Measurements from ENCODE around the gene FRMD4A.
"Not testable (repeated sequence)": the region's sequence is repeated elsewhere in the genome, so short reads cannot be mapped to it uniquely, and the experiment has no call there.

Gene FRMD4A

DNA sequence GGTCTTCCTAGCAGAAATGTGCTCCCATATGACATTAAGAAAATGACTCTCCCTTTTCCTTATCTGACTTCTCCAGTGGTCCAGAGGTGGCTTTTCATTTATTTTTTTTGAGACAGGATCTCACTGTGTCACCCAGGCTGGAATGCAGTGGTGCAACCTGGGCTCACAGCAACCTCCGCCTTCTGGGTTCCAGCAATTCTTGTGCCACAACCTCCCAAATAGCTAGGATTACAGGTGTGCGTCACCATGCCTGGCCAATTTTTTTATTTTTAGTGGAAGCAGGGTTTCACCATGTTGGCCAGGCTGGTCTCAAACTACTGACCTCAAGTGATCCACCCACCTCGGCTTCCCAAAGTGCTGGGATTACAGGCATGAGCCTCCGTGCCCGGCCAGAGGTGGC, 563.6 kb downstream of the FRMD4A start:
- not testable (repeated sequence) for DNase-seq

- no peak for DNase-seq
Measured at GRCh38 chr10:13765641-13766341, 564.9 kb downstream of the FRMD4A start.

GRCh38 chr10:13761490-13762091, 569.1 kb downstream of the FRMD4A start:
- no peak for DNase-seq

DNA sequence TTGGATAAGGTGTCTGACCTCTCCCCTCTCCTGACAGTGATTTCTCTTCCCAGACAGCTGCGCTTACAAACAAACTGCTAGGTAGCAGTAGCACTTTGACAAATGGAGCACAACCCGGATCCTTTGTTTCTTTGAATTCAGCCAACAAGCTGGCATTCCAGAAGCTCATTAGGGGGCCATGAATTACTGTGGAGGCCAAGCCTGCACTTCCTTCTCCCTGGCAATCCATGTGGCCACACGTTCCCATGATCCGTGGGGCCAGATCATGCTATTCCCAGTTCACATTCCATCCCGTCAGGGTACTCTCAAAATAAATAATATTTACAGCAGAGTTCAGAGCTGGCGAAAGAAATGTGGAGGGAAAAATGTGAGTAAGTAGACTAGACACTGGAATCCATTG, 571.6 kb downstream of the FRMD4A start:
- DNase-seq, result no peak

GRCh38 chr10:13758756-13759155, 572.0 kb downstream of the FRMD4A start:
- DNase-seq, result no peak

- DNase-seq, result no peak
Measured at GRCh38 chr10:13758312-13758711, 572.4 kb downstream of the FRMD4A start.

GRCh38 chr10:13754277-13754676, 576.4 kb downstream of the FRMD4A start:
- no peak for DNase-seq

GRCh38 chr10:13751191-13751764, 579.4 kb downstream of the FRMD4A start:
- no peak for DNase-seq

GRCh38 chr10:13750299-13751190, 580.2 kb downstream of the FRMD4A start:
- DNase-seq, result no peak

- DNase-seq, result no peak
Measured at GRCh38 chr10:13745271-13745670, 585.5 kb downstream of the FRMD4A start.

GRCh38 chr10:13743963-13744362, 586.8 kb downstream of the FRMD4A start:
- DNase-seq, result no peak

- no peak for DNase-seq
Measured at GRCh38 chr10:13743101-13743693, 587.5 kb downstream of the FRMD4A start.

GRCh38 chr10:13741438-13741837, 589.3 kb downstream of the FRMD4A start:
- no peak for DNase-seq

- no peak for DNase-seq
Measured at GRCh38 chr10:13740461-13740860, 590.3 kb downstream of the FRMD4A start.

GRCh38 chr10:13739183-13739582, 591.5 kb downstream of the FRMD4A start:
- no peak for DNase-seq

DNA sequence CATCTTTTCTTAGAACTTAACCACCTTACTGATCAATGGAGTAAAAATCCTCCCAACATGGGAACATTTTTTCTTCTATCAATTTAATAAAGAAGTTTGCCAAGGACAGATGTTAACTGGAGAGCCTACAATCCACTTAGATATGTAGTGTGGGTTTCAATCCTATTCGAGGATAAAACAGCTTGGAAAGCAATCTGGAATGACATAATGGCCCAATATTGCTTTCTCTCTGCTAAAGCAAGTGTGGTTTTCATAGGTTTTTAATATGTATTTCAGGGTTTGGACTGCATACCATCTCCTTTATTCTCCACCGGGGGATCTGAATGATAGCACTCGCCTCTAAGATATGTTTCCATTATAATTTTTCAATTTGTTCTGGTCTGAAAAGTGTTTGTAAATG, 594.2 kb downstream of the FRMD4A start:
- no peak for DNase-seq

- DNase-seq, result no peak
Measured at GRCh38 chr10:13734151-13734550, 596.6 kb downstream of the FRMD4A start.

DNA sequence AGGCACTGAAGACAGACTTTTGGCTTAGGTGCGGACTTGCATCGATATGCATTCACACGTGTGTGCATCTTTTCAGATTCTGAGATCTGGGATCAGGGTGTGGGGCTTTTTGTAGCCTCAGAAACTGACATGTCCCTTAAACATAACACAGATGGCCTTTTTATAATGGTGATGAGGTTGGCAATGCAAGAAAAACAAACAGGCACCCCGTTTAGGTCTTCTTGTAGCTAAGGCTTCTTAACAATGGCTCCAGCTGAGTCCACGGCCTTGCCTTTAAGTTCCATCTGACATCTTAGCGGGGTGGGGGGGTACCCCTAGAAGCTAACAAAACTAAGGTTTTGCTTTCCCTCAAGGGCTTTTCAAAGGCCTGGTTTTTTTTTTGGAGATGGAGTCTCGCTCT, 597.7 kb downstream of the FRMD4A start:
- no peak for DNase-seq

DNA sequence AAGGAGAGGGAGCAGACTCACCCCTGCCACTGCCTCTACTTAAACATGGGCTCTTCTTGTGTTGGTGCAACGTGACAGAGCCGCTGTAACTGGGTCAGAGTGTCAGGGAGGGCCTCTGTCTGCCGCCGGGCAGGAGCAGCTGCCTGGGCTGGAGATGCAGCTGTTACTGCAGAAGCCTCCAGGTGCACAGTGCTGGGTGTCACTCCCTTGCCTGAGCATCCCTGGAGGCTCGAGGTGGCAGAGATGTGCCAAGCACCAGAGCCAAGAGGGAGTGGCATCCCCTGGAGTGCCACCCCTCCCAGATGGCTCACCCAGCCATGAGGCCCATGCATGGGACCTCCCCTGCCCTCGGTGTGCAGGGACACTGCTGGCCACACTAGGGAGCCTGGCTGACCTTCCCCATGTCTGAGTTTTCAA, 598.3 kb downstream of the FRMD4A start:
- no peak for DNase-seq

DNA sequence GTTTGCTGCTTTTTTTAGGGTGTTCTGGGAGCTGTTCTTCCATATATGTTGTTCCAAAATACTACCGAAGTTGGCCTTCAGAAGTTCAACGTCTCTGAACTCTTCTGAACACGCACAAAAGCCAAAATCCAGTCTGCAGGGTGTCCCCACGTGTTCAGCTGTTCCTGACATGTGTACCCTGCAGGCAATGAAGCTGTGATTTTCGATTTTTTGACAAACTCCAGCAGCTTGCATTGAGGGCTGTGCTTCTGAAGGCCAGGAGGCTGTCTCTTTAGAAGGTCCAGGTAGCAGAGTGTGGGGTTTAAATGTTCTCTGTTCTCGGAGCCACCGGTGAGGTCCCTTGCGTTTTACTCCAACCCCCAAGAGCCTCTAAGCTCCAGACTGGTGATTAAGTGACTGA, 598.9 kb downstream of the FRMD4A start:
- DNase-seq, result no peak

GRCh38 chr10:13730956-13731355, 599.8 kb downstream of the FRMD4A start:
- DNase-seq, result no peak

GRCh38 chr10:13730306-13730652, 600.4 kb downstream of the FRMD4A start:
- no peak for DNase-seq

Measured in activated gamma-delta T cell treated with Interleukin-2 at 50 U/mL for 16 hours (primary cell).